Ishikawa (cell line): ENCODE measurements around the gene UQCC2.
A peak's percentile ranks its signal among the peaks of the same experiment; 100 is the strongest.

Source experiments
- CEBPB ChIP-seq: IDR thresholded peaks from 2 replicates; pipeline ENCODE4 v1.6.1; 2012
- CREB1 ChIP-seq: IDR thresholded peaks from 2 replicates; pipeline ENCODE4 v1.6.1; 2012; ENCODE audit warnings: low read depth
- EGR1 ChIP-seq: IDR thresholded peaks from 2 replicates; pipeline ENCODE4 v1.6.1; 2012
- EP300 ChIP-seq: IDR thresholded peaks from 2 replicates; pipeline ENCODE4 v1.6.1; 2012; ENCODE audit warnings: borderline replicate concordance
- FOXM1 ChIP-seq: IDR thresholded peaks from 2 replicates; pipeline ENCODE4 v1.6.1; 2012; ENCODE audit warnings: low read depth, borderline replicate concordance
- NFIC ChIP-seq: IDR thresholded peaks from 2 replicates; pipeline ENCODE4 v1.6.1; 2012
- RAD21 ChIP-seq: IDR thresholded peaks from 2 replicates; pipeline ENCODE4 v1.6.1; 2012; ENCODE audit warnings: low read depth
- TAF1 ChIP-seq: IDR thresholded peaks from 2 replicates; pipeline ENCODE4 v1.6.1; 2012; ENCODE audit warnings: low read depth, mild to moderate bottlenecking
- TCF12 ChIP-seq: IDR thresholded peaks from 2 replicates; pipeline ENCODE4 v1.6.1; 2012; ENCODE audit warnings: low read depth
- TEAD4 ChIP-seq: IDR thresholded peaks from 2 replicates; pipeline ENCODE4 v1.6.1; 2012
- YY1 ChIP-seq: IDR thresholded peaks from 2 replicates; pipeline ENCODE4 v1.6.1; 2012; ENCODE audit warnings: low read depth
- ZBTB7A ChIP-seq: IDR thresholded peaks from 2 replicates; pipeline ENCODE4 v1.6.1; 2012; ENCODE audit warnings: low read depth
- TF ChIP-seq, protein P1 (sequence below): IDR thresholded peaks from 2 replicates; pipeline ENCODE4 v1.6.1; 2012
- TF ChIP-seq, protein P2 (sequence below): IDR thresholded peaks from 2 replicates; pipeline ENCODE4 v1.6.1; 2012
- TF ChIP-seq, protein P3 (sequence below): IDR thresholded peaks from 2 replicates; pipeline ENCODE4 v1.6.1; 2012; ENCODE audit warnings: low read depth, mild to moderate bottlenecking

The UQCC2 gene

DNA sequence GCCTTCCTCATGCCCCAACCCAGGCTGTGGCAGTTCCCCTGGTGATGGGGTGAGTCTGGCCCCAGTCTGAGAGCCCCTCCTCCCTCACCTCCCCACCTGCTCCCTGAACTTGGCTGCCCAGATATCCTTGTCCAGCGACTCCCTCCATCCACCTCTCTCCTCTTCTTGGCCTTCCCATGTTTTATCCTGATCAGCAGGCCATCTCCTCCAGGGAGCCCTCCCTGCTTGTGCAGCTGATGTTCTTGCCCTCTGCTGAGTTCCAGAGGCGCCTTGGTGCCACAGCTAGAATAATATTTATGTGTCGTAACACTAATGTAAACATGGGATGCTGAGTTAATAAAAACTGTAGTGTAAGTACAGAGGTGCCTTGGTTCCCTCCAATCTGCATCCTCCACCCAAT lies 45.6 kb upstream of the UQCC2 start:
- TF ChIP-seq YY1 (no peak), RAD21 (no peak), TAF1 (no peak), TEAD4 (no peak), ZBTB7A (no peak), CEBPB (no peak), NFIC (no peak), CREB1 (no peak), EP300 (no peak)

DNA sequence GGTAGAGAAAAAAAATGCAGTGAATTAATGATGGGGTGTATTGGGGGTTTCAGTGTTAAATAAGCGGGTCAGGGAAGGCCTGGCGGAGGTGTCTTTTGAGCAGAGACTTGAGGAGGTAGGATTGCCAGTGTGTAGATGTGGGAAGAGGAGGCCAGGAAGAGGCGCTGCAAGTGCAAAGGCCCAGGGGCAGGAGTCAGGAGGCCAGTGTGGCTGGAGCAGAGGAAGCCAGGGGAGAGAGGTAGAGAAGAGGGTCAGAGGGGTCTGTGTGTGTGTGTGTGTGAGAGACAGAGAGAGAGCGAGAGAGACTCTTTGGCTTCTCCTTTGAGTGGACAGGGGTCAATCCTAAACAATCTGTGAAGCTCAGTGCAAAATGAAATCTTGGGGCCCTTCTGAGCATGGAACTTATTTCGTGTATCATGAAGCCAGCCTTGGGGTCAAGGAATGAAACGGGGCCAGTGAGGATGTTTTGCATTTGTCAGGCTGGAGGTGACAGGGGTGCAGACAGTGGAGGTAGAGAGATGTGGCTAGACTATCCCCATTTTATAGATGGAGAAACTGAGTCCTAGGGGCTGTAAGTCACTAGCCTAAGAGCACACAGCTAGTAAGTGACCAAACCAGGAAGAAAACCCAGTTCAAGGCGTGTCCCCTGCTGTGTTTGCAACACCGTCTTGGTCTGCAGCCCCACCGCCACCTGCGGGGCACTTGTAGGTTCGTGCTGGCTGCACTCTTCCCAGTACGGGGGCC lies 44.9 kb upstream of the UQCC2 start:
- TF ChIP-seq TEAD4 (no peak), RAD21 (0 out of 2 replicates have a peak, but pooled peaks have one; percentile 8), TCF12 (peak; percentile 40; the same call in 1 of the 2 replicates), FOXM1 (no peak), EP300 (peak; percentile 59; the same call in 1 of the 2 replicates)
- TF ChIP-seq, protein P1, sequence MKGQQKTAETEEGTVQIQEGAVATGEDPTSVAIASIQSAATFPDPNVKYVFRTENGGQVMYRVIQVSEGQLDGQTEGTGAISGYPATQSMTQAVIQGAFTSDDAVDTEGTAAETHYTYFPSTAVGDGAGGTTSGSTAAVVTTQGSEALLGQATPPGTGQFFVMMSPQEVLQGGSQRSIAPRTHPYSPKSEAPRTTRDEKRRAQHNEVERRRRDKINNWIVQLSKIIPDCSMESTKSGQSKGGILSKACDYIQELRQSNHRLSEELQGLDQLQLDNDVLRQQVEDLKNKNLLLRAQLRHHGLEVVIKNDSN: no peak

DNA sequence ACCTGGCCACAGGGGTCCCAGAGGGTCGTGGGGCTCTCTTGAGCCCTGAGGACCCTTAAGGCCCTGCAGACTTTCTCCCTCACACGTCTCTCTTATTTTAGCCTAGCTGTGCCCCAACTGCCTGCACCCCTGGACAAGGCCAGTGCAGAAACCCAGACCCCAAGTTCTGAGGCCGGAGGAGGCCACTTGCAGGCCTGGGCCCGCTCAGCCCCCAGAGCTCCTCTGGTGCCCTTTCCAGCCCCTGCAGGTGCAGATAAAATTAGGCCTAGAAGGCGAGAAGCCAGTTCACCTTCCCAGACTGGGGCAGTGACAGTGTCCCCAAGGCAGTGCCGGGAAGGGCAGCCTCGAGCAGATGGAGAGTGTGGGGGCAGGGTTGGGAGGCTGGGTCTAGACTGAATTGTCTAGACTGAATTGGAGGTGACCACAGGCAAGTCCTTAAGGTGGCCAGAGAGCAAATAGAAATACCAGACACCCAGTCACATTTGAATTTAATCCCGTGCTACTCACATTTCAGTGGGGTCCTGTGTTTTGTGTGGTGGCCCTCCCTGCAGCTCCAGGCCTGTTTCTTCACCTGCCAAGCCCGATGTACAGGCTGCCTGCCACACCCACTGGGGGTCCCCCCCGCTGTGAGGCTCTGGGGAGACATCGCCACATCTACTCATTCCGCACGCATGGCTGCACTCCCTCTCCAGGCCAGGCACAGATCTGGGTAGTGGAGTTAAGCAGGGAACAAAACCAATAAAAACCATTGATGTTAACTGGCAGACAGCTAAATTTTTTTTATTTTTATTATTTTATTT lies 43.8 kb upstream of the UQCC2 start:
- TF ChIP-seq ZBTB7A (peak; percentile 68; the same call in 1 of the 2 replicates), NFIC (peak; percentile 94), TCF12 (peak; percentile 98), TAF1 (peak; percentile 73), TEAD4 (peak; percentile 88), CEBPB (peak; percentile 81), FOXM1 (peak; percentile 88), CREB1 (no peak; the same call in 1 of the 2 replicates), EGR1 (no peak), RAD21 (peak; percentile 13; the same call in 1 of the 2 replicates), YY1 (peak; percentile 54; the same call in 1 of the 2 replicates), EP300 (peak; percentile 95)
- TF ChIP-seq, protein P2, sequence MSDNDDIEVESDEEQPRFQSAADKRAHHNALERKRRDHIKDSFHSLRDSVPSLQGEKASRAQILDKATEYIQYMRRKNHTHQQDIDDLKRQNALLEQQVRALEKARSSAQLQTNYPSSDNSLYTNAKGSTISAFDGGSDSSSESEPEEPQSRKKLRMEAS: peak; percentile 68
- TF ChIP-seq, protein P3, sequence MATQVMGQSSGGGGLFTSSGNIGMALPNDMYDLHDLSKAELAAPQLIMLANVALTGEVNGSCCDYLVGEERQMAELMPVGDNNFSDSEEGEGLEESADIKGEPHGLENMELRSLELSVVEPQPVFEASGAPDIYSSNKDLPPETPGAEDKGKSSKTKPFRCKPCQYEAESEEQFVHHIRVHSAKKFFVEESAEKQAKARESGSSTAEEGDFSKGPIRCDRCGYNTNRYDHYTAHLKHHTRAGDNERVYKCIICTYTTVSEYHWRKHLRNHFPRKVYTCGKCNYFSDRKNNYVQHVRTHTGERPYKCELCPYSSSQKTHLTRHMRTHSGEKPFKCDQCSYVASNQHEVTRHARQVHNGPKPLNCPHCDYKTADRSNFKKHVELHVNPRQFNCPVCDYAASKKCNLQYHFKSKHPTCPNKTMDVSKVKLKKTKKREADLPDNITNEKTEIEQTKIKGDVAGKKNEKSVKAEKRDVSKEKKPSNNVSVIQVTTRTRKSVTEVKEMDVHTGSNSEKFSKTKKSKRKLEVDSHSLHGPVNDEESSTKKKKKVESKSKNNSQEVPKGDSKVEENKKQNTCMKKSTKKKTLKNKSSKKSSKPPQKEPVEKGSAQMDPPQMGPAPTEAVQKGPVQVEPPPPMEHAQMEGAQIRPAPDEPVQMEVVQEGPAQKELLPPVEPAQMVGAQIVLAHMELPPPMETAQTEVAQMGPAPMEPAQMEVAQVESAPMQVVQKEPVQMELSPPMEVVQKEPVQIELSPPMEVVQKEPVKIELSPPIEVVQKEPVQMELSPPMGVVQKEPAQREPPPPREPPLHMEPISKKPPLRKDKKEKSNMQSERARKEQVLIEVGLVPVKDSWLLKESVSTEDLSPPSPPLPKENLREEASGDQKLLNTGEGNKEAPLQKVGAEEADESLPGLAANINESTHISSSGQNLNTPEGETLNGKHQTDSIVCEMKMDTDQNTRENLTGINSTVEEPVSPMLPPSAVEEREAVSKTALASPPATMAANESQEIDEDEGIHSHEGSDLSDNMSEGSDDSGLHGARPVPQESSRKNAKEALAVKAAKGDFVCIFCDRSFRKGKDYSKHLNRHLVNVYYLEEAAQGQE: no peak
- TF ChIP-seq, protein P1: no peak

DNA sequence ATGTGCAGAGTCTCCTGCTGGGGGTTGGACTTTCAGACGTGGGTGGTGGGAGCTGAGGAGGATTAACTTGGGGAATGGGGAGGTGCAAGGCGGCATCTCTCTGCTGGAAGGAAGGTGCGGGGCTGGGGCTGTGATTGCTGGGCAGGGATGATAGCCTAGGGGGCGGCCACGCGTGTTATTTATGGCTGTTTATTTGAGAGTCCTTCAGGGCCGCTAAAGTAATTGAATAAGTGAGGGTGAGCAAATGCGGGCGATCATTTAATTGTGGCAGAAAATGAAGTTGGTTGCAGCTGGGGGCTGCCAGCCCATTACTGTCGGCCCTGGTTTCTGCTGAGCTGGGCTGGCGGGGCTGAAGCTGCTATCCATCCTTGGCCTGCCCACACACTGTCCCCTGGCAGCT lies 42.7 kb upstream of the UQCC2 start:
- TF ChIP-seq, protein P2: no peak
- TF ChIP-seq, protein P1: no peak
- TF ChIP-seq CREB1 (no peak), NFIC (no peak), TAF1 (no peak), ZBTB7A (no peak), RAD21 (no peak), FOXM1 (no peak), YY1 (no peak), TEAD4 (no peak), TCF12 (no peak), CEBPB (no peak), EGR1 (no peak), EP300 (no peak)
- TF ChIP-seq, protein P3: no peak

DNA sequence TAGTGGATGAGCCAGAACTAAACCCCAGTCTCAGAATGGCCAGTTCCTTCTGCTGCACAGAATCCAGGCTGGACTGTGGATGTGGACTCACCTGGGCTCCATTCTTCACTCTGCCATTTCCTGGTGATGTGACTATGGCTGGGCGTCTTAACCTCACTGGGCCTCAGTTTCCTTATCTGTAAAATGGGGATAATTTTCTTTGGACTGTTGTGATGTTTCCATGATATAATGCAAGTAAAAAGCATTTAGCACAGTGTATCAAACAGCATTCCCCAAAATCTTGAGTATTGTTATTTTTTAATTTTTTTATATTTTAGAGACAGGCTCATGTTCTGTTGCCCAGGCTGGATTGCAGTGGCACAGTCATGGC lies 41.1 kb upstream of the UQCC2 start:
- no peak for TF ChIP-seq YY1
- TF ChIP-seq, protein P2: no peak
- TF ChIP-seq, protein P1: no peak
- TF ChIP-seq, protein P3: no peak
- TF ChIP-seq CEBPB: no peak
- TF ChIP-seq TAF1: no peak
- TF ChIP-seq TCF12: no peak
- no peak for TF ChIP-seq FOXM1
- TF ChIP-seq CREB1: no peak
